WERI-Rb-1 (cell line): Measurements from ENCODE around the gene VCL.
"Not testable (repeated sequence)": the region's sequence is repeated elsewhere in the genome, so short reads cannot be mapped to it uniquely, and the experiment has no call there.

Source experiments
- DNase-seq: peaks from one replicate; pipeline ENCODE4 v3.0.0-alpha.2; 2020
- H3K27ac ChIP-seq: fragments of 250-450 bp; sonication (Bioruptor Pico); 2 replicates; pipeline ENCODE4 v1.5.1; 2020; ENCODE audit warnings: mild to moderate bottlenecking, moderate library complexity
- H3K27me3 ChIP-seq: fragments of 250-450 bp; sonication (Bioruptor Pico); 2 replicates; pipeline ENCODE4 v1.5.1; 2021; ENCODE audit warnings: mild to moderate bottlenecking, low read depth, moderate library complexity; ENCODE audit not compliant: insufficient read depth, severe bottlenecking
- H3K36me3 ChIP-seq: fragments of 250-450 bp; sonication (Bioruptor Pico); 2 replicates; pipeline ENCODE4 v1.5.1; 2020; ENCODE audit warnings: mild to moderate bottlenecking, moderate library complexity
- H3K4me3 ChIP-seq: 2 replicates; pipeline ENCODE4 v1.5.1; 2011; ENCODE audit warnings: low read depth, mild to moderate bottlenecking, control low read depth, low read length
- H3K9me3 ChIP-seq: fragments of 250-450 bp; sonication (Bioruptor Pico); 2 replicates; pipeline ENCODE4 v1.5.1; 2021; ENCODE audit warnings: mild to moderate bottlenecking, moderate library complexity; ENCODE audit not compliant: severe bottlenecking
- CTCF ChIP-seq: IDR thresholded peaks from 2 replicates; pipeline ENCODE4 v1.5.1; 2011; ENCODE audit warnings: low read depth, mild to moderate bottlenecking, control low read depth, inconsistent platforms, low read length

VCL gene

GRCh38 chr10:74008212-74008731 is 10.4 kb downstream of the VCL start:
- Histone ChIP-seq H3K9me3 (no peaks in the 10 kb centered on the region), H3K27ac (no peak overlapping the region), H3K27me3 (no peaks in the 10 kb centered on the region), H3K36me3 (no peaks in the 10 kb centered on the region; the same call in 1 of the 2 replicates), H3K4me3 (no peak overlapping the region)
- DNase-seq = no peak
- TF ChIP-seq CTCF = no peak

- H3K4me3 ChIP-seq = no peak overlapping the region
These were observed 13.1 kb downstream of the VCL start for GRCh38 chr10:74011017-74011416.

GRCh38 chr10:74011770-74012169 is 13.9 kb downstream of the VCL start:
- no peaks in the 10 kb centered on the region for H3K9me3 ChIP-seq
- no peaks in the 10 kb centered on the region for H3K27me3 ChIP-seq
- H3K36me3 ChIP-seq = no peaks in the 10 kb centered on the region; the same call in 1 of the 2 replicates
- H3K4me3 ChIP-seq = no peak overlapping the region
- no peak for TF ChIP-seq CTCF
- no peak overlapping the region for H3K27ac ChIP-seq
- no peak for DNase-seq

More at GRCh38 chr10:74011017-74011416, 13.1 kb downstream of the VCL start:
- Histone ChIP-seq H3K27me3 (no peaks in the 10 kb centered on the region), H3K36me3 (no peaks in the 10 kb centered on the region; the same call in 1 of the 2 replicates), H3K27ac (no peak overlapping the region), H3K9me3 (no peaks in the 10 kb centered on the region)
- DNase-seq = no peak
- no peak for TF ChIP-seq CTCF

GRCh38 chr10:74012480-74012879 is 14.6 kb downstream of the VCL start:
- no peak overlapping the region for H3K4me3 ChIP-seq
- H3K36me3 ChIP-seq = no peaks in the 10 kb centered on the region
- DNase-seq = no peak
- H3K27ac ChIP-seq = no peak overlapping the region
- no peaks in the 10 kb centered on the region for H3K9me3 ChIP-seq
- TF ChIP-seq CTCF = no peak
- H3K27me3 ChIP-seq = no peaks in the 10 kb centered on the region

- no peaks in the 10 kb centered on the region for H3K27me3 ChIP-seq
These were observed 15.1 kb downstream of the VCL start for GRCh38 chr10:74013004-74013403.

GRCh38 chr10:74014574-74014973 is 16.7 kb downstream of the VCL start:
- H3K27me3 ChIP-seq, H3K9me3 ChIP-seq, H3K27ac ChIP-seq, DNase-seq, H3K36me3 ChIP-seq, H3K4me3 ChIP-seq: not testable (repeated sequence)

More at GRCh38 chr10:74013004-74013403, 15.1 kb downstream of the VCL start:
- H3K4me3 ChIP-seq = no peak overlapping the region
- no peak for TF ChIP-seq CTCF
- no peaks in the 10 kb centered on the region for H3K9me3 ChIP-seq
- no peak for DNase-seq
- no peak overlapping the region for H3K27ac ChIP-seq
- H3K36me3 ChIP-seq = no peaks in the 10 kb centered on the region
